Ishikawa (cell line): ENCODE data around the gene STC2.

Experiments used
- CEBPB ChIP-seq: IDR thresholded peaks from 2 replicates; pipeline ENCODE4 v1.6.1; 2012
- CREB1 ChIP-seq: IDR thresholded peaks from 2 replicates; pipeline ENCODE4 v1.6.1; 2012; ENCODE audit warnings: low read depth
- EGR1 ChIP-seq: IDR thresholded peaks from 2 replicates; pipeline ENCODE4 v1.6.1; 2012
- EP300 ChIP-seq: IDR thresholded peaks from 2 replicates; pipeline ENCODE4 v1.6.1; 2012; ENCODE audit warnings: borderline replicate concordance
- FOXM1 ChIP-seq: IDR thresholded peaks from 2 replicates; pipeline ENCODE4 v1.6.1; 2012; ENCODE audit warnings: low read depth, borderline replicate concordance
- NFIC ChIP-seq: IDR thresholded peaks from 2 replicates; pipeline ENCODE4 v1.6.1; 2012
- RAD21 ChIP-seq: IDR thresholded peaks from 2 replicates; pipeline ENCODE4 v1.6.1; 2012; ENCODE audit warnings: low read depth
- TAF1 ChIP-seq: IDR thresholded peaks from 2 replicates; pipeline ENCODE4 v1.6.1; 2012; ENCODE audit warnings: low read depth, mild to moderate bottlenecking
- TCF12 ChIP-seq: IDR thresholded peaks from 2 replicates; pipeline ENCODE4 v1.6.1; 2012; ENCODE audit warnings: low read depth
- TEAD4 ChIP-seq: IDR thresholded peaks from 2 replicates; pipeline ENCODE4 v1.6.1; 2012
- YY1 ChIP-seq: IDR thresholded peaks from 2 replicates; pipeline ENCODE4 v1.6.1; 2012; ENCODE audit warnings: low read depth
- ZBTB7A ChIP-seq: IDR thresholded peaks from 2 replicates; pipeline ENCODE4 v1.6.1; 2012; ENCODE audit warnings: low read depth
- TF ChIP-seq, protein P1 (sequence below): IDR thresholded peaks from 2 replicates; pipeline ENCODE4 v1.6.1; 2012
- TF ChIP-seq, protein P2 (sequence below): IDR thresholded peaks from 2 replicates; pipeline ENCODE4 v1.6.1; 2012
- TF ChIP-seq, protein P3 (sequence below): IDR thresholded peaks from 2 replicates; pipeline ENCODE4 v1.6.1; 2012; ENCODE audit warnings: low read depth, mild to moderate bottlenecking

The STC2 gene

DNA sequence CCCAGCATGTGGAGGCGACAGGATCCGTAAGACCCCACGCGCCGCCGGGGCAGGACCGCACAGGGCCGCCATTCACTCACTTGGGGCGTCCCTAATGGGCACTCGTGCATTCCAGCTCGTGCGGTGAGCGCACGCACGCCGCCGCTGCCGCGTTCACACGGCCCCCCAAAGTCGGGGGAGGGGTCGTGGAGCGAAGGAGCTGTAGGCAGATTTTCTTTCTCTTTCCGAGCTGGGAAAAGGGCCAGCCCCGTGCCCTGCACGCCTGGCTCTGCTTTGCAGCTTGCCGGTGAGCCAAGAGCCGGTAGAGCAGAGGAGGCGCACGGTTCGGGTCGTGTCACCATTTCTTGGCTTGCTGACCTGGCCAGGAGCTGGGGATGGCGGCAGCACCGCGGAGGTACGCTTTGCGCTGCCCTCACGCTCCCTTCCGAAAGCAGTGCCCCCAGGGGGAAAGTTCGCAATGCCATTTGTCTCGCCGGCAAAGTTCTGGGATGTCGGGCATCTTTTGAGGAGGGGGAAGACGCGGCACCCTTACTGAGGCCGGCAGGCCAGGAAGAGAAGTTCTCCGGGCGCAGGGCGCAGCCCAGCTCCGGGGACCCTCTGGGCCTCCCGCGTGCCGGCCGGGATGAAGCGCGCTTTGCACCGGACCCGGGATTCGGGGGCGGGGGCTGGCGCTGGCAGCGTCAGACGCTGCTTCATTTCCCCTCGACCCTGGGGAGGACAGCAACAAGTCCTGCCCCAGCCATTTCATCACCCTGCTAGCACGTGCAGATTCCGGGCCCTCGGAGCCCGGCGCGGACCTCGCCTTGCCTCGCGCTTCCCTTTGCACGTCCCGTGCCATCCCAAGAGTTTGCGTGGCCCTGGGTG is 898 bp downstream of the STC2 start:
- no peak for TF ChIP-seq CEBPB
- TF ChIP-seq CREB1: no peak
- no peak for TF ChIP-seq TAF1
- TF ChIP-seq, protein P1, sequence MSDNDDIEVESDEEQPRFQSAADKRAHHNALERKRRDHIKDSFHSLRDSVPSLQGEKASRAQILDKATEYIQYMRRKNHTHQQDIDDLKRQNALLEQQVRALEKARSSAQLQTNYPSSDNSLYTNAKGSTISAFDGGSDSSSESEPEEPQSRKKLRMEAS: peak; percentile 88
- peak; percentile 68; the same call in 1 of the 2 replicates for TF ChIP-seq ZBTB7A
- 0 out of 2 replicates have a peak, but pooled peaks have one; percentile 8 for TF ChIP-seq EGR1
- TF ChIP-seq NFIC: no peak

DNA sequence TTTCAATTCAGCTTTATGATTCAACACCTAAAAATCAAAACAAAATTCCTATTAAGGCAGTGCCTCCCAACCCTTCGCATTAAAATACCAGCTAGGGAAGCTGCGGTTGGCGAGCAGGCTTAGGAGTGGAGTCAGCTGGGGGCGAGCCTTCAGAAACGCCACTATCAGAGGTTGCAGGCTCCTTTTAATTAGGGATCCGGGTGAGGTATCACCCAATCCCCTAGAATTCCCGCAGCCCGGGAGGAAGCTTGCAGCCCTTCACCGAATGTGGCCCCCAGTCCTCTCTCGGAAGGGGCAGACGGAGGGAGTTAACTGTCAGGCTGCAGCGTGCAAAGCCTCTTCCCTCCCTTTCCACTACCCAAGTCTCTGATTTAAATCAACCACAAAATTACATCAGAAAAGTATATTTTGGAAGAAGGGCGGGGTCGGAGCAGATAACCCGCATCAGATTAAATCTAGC is 1.7 kb downstream of the STC2 start:
- TF ChIP-seq TCF12 (no peak), ZBTB7A (no peak), CREB1 (no peak), YY1 (no peak), TEAD4 (no peak), NFIC (no peak), FOXM1 (no peak), EP300 (no peak), RAD21 (no peak), EGR1 (no peak)
- TF ChIP-seq, protein P1: no peak
- TF ChIP-seq, protein P2, sequence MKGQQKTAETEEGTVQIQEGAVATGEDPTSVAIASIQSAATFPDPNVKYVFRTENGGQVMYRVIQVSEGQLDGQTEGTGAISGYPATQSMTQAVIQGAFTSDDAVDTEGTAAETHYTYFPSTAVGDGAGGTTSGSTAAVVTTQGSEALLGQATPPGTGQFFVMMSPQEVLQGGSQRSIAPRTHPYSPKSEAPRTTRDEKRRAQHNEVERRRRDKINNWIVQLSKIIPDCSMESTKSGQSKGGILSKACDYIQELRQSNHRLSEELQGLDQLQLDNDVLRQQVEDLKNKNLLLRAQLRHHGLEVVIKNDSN: no peak

DNA sequence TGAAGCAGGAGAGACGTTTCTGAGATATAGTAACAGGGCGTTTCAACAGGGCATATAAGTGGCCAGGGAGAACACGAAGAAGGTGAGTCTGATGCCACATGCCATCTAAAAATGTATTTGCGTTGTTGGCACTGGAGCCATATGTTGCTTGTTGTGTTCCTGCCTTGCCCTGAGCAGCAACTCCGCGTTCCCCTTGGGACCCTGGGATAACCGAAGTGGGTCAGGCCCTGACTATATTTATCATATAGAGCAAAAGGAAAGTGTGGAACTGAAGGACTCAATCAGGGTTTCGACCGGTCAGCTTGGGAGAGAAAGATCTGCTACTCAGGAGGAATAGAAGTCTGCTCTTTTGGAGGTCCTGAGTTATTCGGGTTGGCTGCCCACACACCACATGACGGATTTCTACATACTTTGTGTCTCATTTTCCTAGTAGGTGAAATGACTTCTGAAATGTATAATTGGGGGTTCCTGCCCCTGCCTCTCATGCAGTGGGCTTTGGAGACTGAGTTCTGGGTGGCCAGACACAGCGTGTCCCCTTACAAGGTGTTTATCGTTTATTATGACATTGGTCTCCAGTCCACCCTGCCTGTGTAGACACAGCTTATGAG is 3.0 kb downstream of the STC2 start:
- TF ChIP-seq TEAD4 (no peak), EP300 (no peak), NFIC (no peak), CEBPB (no peak), RAD21 (no peak), CREB1 (no peak), TAF1 (no peak), ZBTB7A (no peak), EGR1 (no peak), YY1 (no peak), TCF12 (no peak), FOXM1 (no peak)
- TF ChIP-seq, protein P3, sequence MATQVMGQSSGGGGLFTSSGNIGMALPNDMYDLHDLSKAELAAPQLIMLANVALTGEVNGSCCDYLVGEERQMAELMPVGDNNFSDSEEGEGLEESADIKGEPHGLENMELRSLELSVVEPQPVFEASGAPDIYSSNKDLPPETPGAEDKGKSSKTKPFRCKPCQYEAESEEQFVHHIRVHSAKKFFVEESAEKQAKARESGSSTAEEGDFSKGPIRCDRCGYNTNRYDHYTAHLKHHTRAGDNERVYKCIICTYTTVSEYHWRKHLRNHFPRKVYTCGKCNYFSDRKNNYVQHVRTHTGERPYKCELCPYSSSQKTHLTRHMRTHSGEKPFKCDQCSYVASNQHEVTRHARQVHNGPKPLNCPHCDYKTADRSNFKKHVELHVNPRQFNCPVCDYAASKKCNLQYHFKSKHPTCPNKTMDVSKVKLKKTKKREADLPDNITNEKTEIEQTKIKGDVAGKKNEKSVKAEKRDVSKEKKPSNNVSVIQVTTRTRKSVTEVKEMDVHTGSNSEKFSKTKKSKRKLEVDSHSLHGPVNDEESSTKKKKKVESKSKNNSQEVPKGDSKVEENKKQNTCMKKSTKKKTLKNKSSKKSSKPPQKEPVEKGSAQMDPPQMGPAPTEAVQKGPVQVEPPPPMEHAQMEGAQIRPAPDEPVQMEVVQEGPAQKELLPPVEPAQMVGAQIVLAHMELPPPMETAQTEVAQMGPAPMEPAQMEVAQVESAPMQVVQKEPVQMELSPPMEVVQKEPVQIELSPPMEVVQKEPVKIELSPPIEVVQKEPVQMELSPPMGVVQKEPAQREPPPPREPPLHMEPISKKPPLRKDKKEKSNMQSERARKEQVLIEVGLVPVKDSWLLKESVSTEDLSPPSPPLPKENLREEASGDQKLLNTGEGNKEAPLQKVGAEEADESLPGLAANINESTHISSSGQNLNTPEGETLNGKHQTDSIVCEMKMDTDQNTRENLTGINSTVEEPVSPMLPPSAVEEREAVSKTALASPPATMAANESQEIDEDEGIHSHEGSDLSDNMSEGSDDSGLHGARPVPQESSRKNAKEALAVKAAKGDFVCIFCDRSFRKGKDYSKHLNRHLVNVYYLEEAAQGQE: no peak
- TF ChIP-seq, protein P2: no peak
- TF ChIP-seq, protein P1: no peak

DNA sequence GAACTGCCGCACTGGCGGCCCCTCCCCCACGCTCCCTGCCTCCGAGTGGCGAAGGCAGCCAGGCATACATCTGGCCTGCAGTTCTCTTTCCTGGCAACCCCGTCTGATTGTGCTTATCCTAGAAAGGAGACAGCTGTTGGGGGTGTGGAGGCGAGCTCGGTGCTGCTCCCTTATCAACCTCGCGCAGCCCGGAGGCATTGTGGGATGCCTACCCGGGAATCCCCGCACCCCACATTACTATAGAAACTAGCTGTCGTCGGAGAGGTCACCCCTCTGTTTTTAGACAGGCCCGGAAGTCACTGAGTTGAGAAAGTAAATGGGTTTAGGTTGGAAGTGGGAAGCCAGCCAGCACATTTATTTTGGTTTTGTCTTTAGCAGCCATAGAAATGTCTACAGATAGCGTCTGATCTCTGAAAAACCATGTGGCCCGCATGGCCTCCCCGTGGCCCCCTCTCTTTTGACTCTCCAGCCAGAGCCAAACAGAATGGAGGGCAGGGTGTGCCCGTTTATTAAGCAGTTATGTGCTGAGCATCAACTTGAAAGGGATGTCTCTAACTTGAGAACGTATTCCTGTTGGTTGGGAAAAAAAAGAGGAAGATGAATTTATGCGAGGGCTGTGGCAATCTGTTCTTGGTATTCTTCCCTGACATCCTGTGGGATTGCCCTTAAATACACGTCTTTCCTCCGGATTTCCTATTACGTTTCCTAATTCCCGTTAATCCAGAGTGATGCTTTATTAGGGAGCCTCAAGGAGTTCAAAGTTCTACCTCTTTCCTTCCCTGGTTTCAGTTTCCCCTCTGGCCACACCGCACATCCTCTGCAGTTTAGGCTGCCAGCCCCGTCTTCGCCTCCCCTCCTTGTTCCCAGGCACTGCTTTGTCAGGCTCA is 3.9 kb downstream of the STC2 start:
- TF ChIP-seq, protein P1: no peak
- no peak for TF ChIP-seq TAF1
- no peak for TF ChIP-seq EGR1

DNA sequence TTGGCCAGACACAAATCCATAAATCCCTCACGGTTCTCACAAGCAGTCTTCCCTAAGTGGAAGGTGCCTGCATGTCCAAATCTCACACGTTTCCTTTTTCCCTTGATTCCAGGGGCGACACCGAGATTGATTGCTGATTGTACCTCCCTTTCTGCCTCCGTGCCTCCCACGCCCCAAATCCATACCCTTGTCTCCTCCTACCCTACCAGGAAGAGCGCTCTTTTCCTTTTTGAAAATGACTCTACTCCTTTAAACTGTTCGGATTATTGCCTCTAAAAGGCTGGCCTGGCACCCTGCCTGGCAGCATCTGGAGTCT is 4.5 kb downstream of the STC2 start:
- TF ChIP-seq, protein P1: no peak
- no peak for TF ChIP-seq FOXM1
- TF ChIP-seq, protein P3: no peak
- TF ChIP-seq TAF1: no peak
